Sigmoid colon (tissue), 7 donors: Measurements from ENCODE around the gene RIN2. TPM values are rescaled to one million over a fixed set of nuclear protein-coding genes. Genes with fewer than 3 reads are reported as not detected.

Experiments used
- DNase-seq: peaks from one replicate; pipeline ENCODE4 v3.0.0-alpha.2; 2019
- H3K27ac ChIP-seq, 4 donors: fragments of 200-600 bp; sonication (generic); one replicate each; pipeline ENCODE4 v1.5.1; 2016 to 2019; ENCODE audit warnings: mild to moderate bottlenecking in 1 of 4
- H3K27me3 ChIP-seq, 3 donors: fragments of 200-600 bp; sonication (generic); one replicate each; pipeline ENCODE4 v1.5.1; 2019; ENCODE audit warnings: mild to moderate bottlenecking in 1 of 3
- H3K36me3 ChIP-seq, 4 donors: fragments of 200-600 bp; sonication (generic); one replicate each; pipeline ENCODE4 v1.5.1; 2016 to 2019
- H3K4me1 ChIP-seq, 4 donors: fragments of 200-600 bp; sonication (generic); one replicate each; pipeline ENCODE4 v1.5.1; 2017 to 2019
- H3K4me3 ChIP-seq, 4 donors: fragments of 200-600 bp; sonication (generic); one replicate each; pipeline ENCODE4 v1.5.1; 2017 to 2019; ENCODE audit warnings: mild to moderate bottlenecking in 2 of 4, moderate library complexity in 1 of 4
- H3K9me3 ChIP-seq, 4 donors: fragments of 200-600 bp in 3 of 4; sonication (generic) in 3 of 4; one replicate each; pipeline versions ENCODE4 v1.5.1 to v1.6.1; 2013 to 2019
- EP300 ChIP-seq, 4 donors: sonication (generic); formaldehyde crosslinking; IDR thresholded peaks; one replicate each; pipeline ENCODE4 v1.6.1; 2017; ENCODE audit warnings: antibody characterized with exemption in 4 of 4
- POLR2A ChIP-seq, 2 donors: fragments of 450-650 bp; IDR thresholded peaks; one replicate each; pipeline ENCODE4 v1.6.1; 2016; ENCODE audit warnings: antibody characterized with exemption in 2 of 2, mild to moderate bottlenecking in 2 of 2, moderate library complexity in 2 of 2
- POLR2AphosphoS5 ChIP-seq, 4 donors: sonication (generic); formaldehyde crosslinking; IDR thresholded peaks; one replicate each; pipeline ENCODE4 v1.6.1; 2017; ENCODE audit warnings: antibody characterized with exemption in 4 of 4
- WGBS, 2 donors: extraction: QIAGEN DNeasy Blood & Tissue Kit; methylation state at CpG; one replicate each; pipeline ENCODE4 v1.1.7; 2013; 5-methylcytosine and 5-hydroxymethylcytosine counted together
- intact Hi-C: fragments of 100-400 bp; cut with DNase I; formaldehyde crosslinking; loops from one replicate; pipeline ENCODE4 v1.15.1; 2023
- polyA plus RNA-seq, 3 donors: library from polyadenylated mRNA; stranded (reverse); fragments of 200-250 nt; gene quantifications; one replicate each; pipeline ENCODE4 v1.2.3, GENCODE V29; 2013
- total RNA-seq, 4 donors: library from RNA; depleted of rRNA; stranded (reverse); fragments of >200 nt; gene quantifications; one replicate each; pipeline ENCODE4 v1.1.0, GENCODE V29; 2016
- TF ChIP-seq, protein P1 (sequence below), 4 experiments: fragments of 450-650 bp in 3 of 4; fragments of 200-600 bp in 1 of 4; IDR thresholded peaks; one replicate each; pipeline ENCODE4 v1.5.1; 2016 to 2019; ENCODE audit warnings: antibody characterized with exemption in 4 of 4, mild to moderate bottlenecking in 3 of 4, moderate library complexity in 2 of 4
- donor health status: healthy with polysubstance abuse.
- donor health status: Bipolar disorder and iron deficiency.
- donor health status: healthy.

Gene RIN2
- total and polyA plus RNA-seq, 7 donors = 13.4 to 73.7 (median 54.2) TPM

DNA sequence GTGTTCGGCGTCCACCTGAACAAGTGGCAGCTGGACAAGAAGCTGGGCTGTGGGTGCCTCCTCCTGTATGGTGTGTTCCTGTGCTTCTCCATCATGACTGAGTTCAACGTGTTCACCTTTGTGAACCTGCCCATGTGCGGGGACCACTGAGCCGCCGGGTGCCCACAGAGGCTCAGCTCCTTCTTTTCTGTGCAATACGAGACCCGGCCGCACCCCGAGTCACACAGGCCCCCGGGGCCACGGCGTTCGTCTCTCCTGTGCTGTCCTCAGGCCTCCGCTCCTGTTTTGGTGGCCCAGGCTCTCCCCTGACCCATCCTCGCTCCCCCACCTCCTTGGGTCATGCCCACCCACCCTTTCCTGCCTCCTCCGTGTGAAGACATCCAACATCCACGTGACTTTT, 37.1 kb upstream of the RIN2 start:
- 94 to 95% methylated on average over 18 of the region's 18 CpGs for WGBS, 2 donors
- DNase-seq = no peak
- Histone ChIP-seq H3K4me3 (no peak overlapping the region), H3K27ac (no peak overlapping the region), H3K4me1 (no peaks in the 10 kb centered on the region), H3K27me3 (no peaks in the 10 kb centered on the region), H3K36me3 (no peaks in the 10 kb centered on the region), H3K9me3 (no peaks in the 10 kb centered on the region)
- intact Hi-C loops = no loop called here
- TF ChIP-seq, protein P1, sequence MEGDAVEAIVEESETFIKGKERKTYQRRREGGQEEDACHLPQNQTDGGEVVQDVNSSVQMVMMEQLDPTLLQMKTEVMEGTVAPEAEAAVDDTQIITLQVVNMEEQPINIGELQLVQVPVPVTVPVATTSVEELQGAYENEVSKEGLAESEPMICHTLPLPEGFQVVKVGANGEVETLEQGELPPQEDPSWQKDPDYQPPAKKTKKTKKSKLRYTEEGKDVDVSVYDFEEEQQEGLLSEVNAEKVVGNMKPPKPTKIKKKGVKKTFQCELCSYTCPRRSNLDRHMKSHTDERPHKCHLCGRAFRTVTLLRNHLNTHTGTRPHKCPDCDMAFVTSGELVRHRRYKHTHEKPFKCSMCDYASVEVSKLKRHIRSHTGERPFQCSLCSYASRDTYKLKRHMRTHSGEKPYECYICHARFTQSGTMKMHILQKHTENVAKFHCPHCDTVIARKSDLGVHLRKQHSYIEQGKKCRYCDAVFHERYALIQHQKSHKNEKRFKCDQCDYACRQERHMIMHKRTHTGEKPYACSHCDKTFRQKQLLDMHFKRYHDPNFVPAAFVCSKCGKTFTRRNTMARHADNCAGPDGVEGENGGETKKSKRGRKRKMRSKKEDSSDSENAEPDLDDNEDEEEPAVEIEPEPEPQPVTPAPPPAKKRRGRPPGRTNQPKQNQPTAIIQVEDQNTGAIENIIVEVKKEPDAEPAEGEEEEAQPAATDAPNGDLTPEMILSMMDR (IDR thresholded peaks at IDR 0.05) = no peak
- TF ChIP-seq POLR2AphosphoS5 (IDR thresholded peaks at IDR 0.05) (no peak), POLR2A (IDR thresholded peaks at IDR 0.05) (no peak), EP300 (IDR thresholded peaks at IDR 0.05) (no peak)

DNA sequence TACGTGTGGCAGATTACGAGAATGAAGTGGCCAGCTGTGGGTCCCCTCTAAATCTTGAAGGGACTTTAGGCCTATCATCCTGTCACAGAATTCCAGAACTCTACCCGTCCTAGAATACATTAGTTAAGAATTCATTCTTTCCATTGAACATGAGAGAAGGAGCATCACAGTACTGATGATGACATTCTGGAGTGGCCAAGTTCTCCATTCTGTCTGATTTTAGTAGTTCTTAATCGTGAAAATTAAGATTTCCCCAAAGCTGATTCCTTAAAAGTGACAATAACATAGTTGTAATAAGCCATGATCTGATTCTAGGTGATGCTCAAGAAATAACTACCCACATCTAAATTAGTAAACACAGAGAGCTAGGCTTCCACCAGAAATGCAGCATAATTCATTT, 35.0 kb upstream of the RIN2 start:
- no peak overlapping the region for H3K27ac ChIP-seq
- no peaks in the 10 kb centered on the region for H3K4me1 ChIP-seq
- H3K27me3 ChIP-seq = no peaks in the 10 kb centered on the region
- H3K9me3 ChIP-seq = no peaks in the 10 kb centered on the region
- WGBS, 2 donors = 91 to 96% methylated on average over 4 of the region's 4 CpGs
- no peaks in the 10 kb centered on the region for H3K36me3 ChIP-seq
- intact Hi-C loops = no loop called here
- H3K4me3 ChIP-seq = no peak overlapping the region
- no peak for DNase-seq
- no peak for TF ChIP-seq EP300 (IDR thresholded peaks at IDR 0.05)
- no peak for TF ChIP-seq POLR2A (IDR thresholded peaks at IDR 0.05)
- TF ChIP-seq, protein P1 (IDR thresholded peaks at IDR 0.05) = no peak
- TF ChIP-seq POLR2AphosphoS5 (IDR thresholded peaks at IDR 0.05) = no peak

DNA sequence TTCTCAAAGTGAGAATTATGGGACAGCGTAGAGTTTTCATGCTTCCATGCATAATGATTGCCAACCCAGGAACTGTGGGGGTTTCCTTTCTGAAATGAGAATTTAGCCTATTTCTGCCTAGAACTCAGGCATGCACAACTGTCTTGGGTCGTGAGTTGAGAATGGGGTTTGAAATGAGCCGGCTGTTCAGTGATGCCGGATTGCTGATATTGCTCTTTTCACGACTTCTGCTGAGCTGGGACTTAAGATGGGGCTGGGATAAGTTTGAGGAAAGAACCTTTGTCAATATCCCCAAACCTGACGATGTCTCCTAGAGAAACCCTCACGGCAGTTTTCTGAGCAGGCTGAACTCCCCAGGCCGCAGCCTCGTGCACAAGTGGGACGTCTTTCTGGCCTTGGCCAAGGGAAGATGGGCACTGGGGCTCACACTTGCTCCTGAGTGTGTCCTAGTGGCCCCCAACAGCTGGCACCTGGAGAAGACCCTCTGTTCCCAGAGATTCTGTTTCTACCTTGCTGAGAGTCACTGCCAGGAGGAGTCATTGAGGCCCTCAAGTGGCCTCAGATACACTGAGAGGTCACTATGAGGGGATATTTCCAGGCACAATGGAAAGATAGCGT, 34.1 kb upstream of the RIN2 start:
- intact Hi-C loops = no loop called here
- Histone ChIP-seq H3K9me3 (no peaks in the 10 kb centered on the region), H3K27me3 (no peaks in the 10 kb centered on the region), H3K4me3 (no peak overlapping the region), H3K27ac (no peak overlapping the region), H3K4me1 (no peaks in the 10 kb centered on the region), H3K36me3 (no peaks in the 10 kb centered on the region)
- 86 to 90% methylated on average over 11 of the region's 11 CpGs for WGBS, 2 donors
- no peak for TF ChIP-seq POLR2AphosphoS5 (IDR thresholded peaks at IDR 0.05)
- TF ChIP-seq EP300 (IDR thresholded peaks at IDR 0.05) = no peak
- no peak for DNase-seq

DNA sequence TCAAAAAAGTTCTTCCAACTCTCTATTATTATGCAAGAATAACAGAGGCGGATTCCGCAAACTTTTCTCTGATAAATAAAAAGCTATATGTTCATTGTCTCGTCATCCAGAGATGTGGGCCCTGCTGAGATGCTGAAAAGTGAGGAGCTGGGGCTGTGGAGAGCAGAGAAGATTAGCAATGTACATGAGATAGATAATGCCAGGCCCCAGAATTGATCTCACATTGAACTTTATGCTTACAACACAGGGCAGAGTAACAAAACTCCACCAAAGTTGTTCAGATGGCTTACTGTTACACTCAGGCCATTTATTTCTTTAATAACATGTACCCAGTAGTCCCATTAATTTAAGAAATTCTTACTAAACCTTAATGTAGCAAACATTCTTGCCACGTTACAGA, 32.7 kb upstream of the RIN2 start:
- intact Hi-C loops = no loop called here
- Histone ChIP-seq H3K4me1 (no peaks in the 10 kb centered on the region), H3K4me3 (no peak overlapping the region), H3K9me3 (no peaks in the 10 kb centered on the region), H3K27ac (no peak overlapping the region), H3K27me3 (no peaks in the 10 kb centered on the region), H3K36me3 (no peaks in the 10 kb centered on the region)
- TF ChIP-seq POLR2A (IDR thresholded peaks at IDR 0.05) = no peak
- no peak for TF ChIP-seq EP300 (IDR thresholded peaks at IDR 0.05)
- TF ChIP-seq, protein P1 (IDR thresholded peaks at IDR 0.05) = no peak
- TF ChIP-seq POLR2AphosphoS5 (IDR thresholded peaks at IDR 0.05) = no peak
- 94 to 96% methylated on average over 4 of the region's 4 CpGs for WGBS, 2 donors
- no peak for DNase-seq

DNA sequence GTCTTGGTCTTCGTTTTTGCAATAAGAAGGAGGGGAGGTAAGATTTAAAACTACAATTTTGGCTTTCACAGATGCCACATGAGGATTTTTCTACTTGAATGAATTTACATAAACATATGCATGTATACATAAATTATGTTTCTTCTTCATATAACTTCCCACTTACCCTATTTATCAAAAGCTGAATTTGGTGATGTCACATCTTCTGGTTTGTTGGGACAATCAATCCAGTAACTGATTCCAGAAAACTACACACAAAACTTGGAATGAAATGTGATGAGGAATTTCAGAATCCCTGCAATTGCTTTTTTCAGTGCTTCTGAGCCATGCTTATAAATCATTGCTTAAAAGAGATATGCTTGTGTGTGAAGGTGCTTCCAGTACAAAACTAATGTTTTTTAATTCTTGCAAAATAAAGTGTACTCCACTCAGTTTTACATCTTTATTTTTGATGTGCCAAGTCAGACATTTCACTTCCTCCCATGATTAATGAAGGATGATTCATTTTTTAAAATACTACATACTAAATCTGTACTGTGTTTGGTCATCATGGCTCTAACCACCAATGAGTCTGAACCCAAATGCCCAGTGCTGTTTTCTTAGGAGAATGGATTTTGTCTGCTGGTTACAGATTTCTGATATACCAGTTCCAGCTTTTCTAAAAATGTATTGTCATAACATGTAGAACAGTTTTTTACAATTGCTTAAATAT, 32.1 kb upstream of the RIN2 start:
- WGBS, 2 donors = 89 to 91% methylated on average over 1 of the region's 1 CpG
- intact Hi-C loops = no loop called here

More for the DNA sequence above, 32.1 kb upstream of the RIN2 start:
- H3K27me3 ChIP-seq = no peaks in the 10 kb centered on the region
- H3K4me1 ChIP-seq = no peaks in the 10 kb centered on the region
- H3K9me3 ChIP-seq = no peaks in the 10 kb centered on the region
- no peak overlapping the region for H3K27ac ChIP-seq
- no peaks in the 10 kb centered on the region for H3K36me3 ChIP-seq
- DNase-seq = no peak
- H3K4me3 ChIP-seq = no peak overlapping the region
- TF ChIP-seq POLR2A (IDR thresholded peaks at IDR 0.05) (no peak), EP300 (IDR thresholded peaks at IDR 0.05) (no peak), POLR2AphosphoS5 (IDR thresholded peaks at IDR 0.05) (no peak)
- TF ChIP-seq, protein P1 (IDR thresholded peaks at IDR 0.05) = no peak
